H1 (cell line): Measurements from ENCODE around the gene LYRM4. TPM values are rescaled to one million over a fixed set of nuclear protein-coding genes. Genes with fewer than 3 reads are reported as not detected.

Experiments used
- SP1 ChIP-seq: IDR thresholded peaks from 2 replicates; pipeline ENCODE4 v1.6.1; 2011; ENCODE audit warnings: low read depth, low read length
- SP4 ChIP-seq: IDR thresholded peaks from 2 replicates; pipeline ENCODE4 v1.6.1; 2012; ENCODE audit warnings: low read length, inconsistent platforms
- polyA plus RNA-seq, 7 experiments: library from polyadenylated mRNA; depleted of rRNA in 3 of 7; stranded (reverse) in 5 of 7; unstranded in 2 of 7; fragments of >200 nt in 5 of 7; fragments of 200-250 nt in 2 of 7; gene quantifications; 1 replicate in 5 of 7; 2 replicates in 1 of 7; 4 replicates in 1 of 7; pipeline versions ENCODE4 v1.2.1 to v1.2.3, GENCODE V29; 2011 to 2013; ENCODE audit warnings: missing spikeins in 2 of 7, mixed read lengths in 2 of 7
- total RNA-seq: library from RNA; stranded (reverse); fragmentation: NEBNext Ultra II Directional; extraction: Animal tissue kit (Norgen Biotek cat#: 25700); gene quantifications from 2 replicates; pipeline ENCODE4 v1.2.1, GENCODE V29; 2021
- TF ChIP-seq, protein P1 (sequence below): fragments of 300-600 bp; sonication (generic); IDR thresholded peaks from 2 replicates; pipeline ENCODE4 v1.7.1; 2012; ENCODE audit warnings: low read length, moderate library complexity, mild to moderate bottlenecking, inconsistent platforms; ENCODE audit not compliant: insufficient replicate concordance

Gene LYRM4
- total and polyA plus RNA-seq, 2 of the 8 experiments (the other 6 are each of a cell fraction or from before 2014, with no cell fraction given): 56.6 to 62.8 TPM

DNA sequence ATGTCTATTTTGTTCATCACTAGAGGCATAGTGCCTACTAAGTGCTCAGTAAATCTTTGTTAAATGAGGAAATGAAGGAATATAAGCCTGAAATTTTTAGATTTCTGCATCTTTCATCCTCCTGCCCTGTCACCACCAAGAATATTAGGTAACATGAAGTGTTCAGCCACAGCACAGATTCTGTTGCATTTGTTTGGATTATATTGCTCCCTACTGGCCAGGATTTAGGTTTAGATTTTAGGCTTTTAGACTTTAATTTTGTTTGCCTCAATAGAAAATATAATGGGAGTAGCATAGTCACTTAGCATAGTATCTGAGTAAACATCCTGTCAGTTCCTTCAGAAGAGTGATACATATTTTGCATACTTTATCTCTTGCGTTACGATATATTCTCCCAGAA, 14.7 kb upstream of the LYRM4 start (continued):
- TF ChIP-seq, protein P1, sequence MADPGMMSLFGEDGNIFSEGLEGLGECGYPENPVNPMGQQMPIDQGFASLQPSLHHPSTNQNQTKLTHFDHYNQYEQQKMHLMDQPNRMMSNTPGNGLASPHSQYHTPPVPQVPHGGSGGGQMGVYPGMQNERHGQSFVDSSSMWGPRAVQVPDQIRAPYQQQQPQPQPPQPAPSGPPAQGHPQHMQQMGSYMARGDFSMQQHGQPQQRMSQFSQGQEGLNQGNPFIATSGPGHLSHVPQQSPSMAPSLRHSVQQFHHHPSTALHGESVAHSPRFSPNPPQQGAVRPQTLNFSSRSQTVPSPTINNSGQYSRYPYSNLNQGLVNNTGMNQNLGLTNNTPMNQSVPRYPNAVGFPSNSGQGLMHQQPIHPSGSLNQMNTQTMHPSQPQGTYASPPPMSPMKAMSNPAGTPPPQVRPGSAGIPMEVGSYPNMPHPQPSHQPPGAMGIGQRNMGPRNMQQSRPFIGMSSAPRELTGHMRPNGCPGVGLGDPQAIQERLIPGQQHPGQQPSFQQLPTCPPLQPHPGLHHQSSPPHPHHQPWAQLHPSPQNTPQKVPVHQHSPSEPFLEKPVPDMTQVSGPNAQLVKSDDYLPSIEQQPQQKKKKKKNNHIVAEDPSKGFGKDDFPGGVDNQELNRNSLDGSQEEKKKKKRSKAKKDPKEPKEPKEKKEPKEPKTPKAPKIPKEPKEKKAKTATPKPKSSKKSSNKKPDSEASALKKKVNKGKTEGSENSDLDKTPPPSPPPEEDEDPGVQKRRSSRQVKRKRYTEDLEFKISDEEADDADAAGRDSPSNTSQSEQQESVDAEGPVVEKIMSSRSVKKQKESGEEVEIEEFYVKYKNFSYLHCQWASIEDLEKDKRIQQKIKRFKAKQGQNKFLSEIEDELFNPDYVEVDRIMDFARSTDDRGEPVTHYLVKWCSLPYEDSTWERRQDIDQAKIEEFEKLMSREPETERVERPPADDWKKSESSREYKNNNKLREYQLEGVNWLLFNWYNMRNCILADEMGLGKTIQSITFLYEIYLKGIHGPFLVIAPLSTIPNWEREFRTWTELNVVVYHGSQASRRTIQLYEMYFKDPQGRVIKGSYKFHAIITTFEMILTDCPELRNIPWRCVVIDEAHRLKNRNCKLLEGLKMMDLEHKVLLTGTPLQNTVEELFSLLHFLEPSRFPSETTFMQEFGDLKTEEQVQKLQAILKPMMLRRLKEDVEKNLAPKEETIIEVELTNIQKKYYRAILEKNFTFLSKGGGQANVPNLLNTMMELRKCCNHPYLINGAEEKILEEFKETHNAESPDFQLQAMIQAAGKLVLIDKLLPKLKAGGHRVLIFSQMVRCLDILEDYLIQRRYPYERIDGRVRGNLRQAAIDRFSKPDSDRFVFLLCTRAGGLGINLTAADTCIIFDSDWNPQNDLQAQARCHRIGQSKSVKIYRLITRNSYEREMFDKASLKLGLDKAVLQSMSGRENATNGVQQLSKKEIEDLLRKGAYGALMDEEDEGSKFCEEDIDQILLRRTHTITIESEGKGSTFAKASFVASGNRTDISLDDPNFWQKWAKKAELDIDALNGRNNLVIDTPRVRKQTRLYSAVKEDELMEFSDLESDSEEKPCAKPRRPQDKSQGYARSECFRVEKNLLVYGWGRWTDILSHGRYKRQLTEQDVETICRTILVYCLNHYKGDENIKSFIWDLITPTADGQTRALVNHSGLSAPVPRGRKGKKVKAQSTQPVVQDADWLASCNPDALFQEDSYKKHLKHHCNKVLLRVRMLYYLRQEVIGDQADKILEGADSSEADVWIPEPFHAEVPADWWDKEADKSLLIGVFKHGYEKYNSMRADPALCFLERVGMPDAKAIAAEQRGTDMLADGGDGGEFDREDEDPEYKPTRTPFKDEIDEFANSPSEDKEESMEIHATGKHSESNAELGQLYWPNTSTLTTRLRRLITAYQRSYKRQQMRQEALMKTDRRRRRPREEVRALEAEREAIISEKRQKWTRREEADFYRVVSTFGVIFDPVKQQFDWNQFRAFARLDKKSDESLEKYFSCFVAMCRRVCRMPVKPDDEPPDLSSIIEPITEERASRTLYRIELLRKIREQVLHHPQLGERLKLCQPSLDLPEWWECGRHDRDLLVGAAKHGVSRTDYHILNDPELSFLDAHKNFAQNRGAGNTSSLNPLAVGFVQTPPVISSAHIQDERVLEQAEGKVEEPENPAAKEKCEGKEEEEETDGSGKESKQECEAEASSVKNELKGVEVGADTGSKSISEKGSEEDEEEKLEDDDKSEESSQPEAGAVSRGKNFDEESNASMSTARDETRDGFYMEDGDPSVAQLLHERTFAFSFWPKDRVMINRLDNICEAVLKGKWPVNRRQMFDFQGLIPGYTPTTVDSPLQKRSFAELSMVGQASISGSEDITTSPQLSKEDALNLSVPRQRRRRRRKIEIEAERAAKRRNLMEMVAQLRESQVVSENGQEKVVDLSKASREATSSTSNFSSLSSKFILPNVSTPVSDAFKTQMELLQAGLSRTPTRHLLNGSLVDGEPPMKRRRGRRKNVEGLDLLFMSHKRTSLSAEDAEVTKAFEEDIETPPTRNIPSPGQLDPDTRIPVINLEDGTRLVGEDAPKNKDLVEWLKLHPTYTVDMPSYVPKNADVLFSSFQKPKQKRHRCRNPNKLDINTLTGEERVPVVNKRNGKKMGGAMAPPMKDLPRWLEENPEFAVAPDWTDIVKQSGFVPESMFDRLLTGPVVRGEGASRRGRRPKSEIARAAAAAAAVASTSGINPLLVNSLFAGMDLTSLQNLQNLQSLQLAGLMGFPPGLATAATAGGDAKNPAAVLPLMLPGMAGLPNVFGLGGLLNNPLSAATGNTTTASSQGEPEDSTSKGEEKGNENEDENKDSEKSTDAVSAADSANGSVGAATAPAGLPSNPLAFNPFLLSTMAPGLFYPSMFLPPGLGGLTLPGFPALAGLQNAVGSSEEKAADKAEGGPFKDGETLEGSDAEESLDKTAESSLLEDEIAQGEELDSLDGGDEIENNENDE: no peak
- TF ChIP-seq SP4 (no peak), SP1 (no peak)
